Measurements from ENCODE around the gene PRDM2.

DNA sequence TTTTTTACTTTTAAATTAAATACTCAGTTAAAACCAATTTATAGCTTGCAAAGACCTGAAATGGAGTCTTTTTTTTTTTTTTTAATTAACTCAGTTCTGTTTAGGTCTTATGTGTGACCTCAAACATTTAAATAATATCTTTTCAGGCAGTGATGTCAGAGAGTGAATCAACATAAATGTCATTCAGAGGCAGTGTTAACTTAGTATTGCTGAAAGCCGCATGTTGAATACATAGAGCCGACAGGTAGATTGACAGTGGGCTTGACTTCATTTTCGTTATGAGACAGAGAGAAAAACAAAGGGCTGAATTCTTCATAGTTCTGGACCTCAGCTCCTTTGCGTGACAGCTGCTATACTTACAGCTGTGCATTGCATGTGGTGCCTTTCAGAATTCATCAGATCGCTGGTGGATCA is 51.5 kb downstream of the PRDM2 start:
- TF ChIP-seq, protein P1, sequence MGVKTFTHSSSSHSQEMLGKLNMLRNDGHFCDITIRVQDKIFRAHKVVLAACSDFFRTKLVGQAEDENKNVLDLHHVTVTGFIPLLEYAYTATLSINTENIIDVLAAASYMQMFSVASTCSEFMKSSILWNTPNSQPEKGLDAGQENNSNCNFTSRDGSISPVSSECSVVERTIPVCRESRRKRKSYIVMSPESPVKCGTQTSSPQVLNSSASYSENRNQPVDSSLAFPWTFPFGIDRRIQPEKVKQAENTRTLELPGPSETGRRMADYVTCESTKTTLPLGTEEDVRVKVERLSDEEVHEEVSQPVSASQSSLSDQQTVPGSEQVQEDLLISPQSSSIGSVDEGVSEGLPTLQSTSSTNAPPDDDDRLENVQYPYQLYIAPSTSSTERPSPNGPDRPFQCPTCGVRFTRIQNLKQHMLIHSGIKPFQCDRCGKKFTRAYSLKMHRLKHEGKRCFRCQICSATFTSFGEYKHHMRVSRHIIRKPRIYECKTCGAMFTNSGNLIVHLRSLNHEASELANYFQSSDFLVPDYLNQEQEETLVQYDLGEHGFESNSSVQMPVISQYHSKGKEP (tag by site-specific recombination; IDR thresholded peaks at IDR 0.05) = no peak
- TF ChIP-seq, protein P2, sequence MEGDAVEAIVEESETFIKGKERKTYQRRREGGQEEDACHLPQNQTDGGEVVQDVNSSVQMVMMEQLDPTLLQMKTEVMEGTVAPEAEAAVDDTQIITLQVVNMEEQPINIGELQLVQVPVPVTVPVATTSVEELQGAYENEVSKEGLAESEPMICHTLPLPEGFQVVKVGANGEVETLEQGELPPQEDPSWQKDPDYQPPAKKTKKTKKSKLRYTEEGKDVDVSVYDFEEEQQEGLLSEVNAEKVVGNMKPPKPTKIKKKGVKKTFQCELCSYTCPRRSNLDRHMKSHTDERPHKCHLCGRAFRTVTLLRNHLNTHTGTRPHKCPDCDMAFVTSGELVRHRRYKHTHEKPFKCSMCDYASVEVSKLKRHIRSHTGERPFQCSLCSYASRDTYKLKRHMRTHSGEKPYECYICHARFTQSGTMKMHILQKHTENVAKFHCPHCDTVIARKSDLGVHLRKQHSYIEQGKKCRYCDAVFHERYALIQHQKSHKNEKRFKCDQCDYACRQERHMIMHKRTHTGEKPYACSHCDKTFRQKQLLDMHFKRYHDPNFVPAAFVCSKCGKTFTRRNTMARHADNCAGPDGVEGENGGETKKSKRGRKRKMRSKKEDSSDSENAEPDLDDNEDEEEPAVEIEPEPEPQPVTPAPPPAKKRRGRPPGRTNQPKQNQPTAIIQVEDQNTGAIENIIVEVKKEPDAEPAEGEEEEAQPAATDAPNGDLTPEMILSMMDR (tag by site-specific recombination; IDR thresholded peaks at IDR 0.05) = no peak

Data from HEK293 (cell line).